GM18909 (cell line): ENCODE measurements around the gene GABBR2.

Experiments
- ATAC-seq: cut with Tn5 transposase; IDR thresholded peaks from one replicate; pipeline ENCODE4 v1.9.1; 2021; ENCODE audit warnings: mild to moderate bottlenecking; ENCODE audit not compliant: unreplicated experiment, poor library complexity

Gene GABBR2

GRCh38 chr9:98367923-98368322 lies 340.8 kb downstream of the GABBR2 start:
- ATAC-seq: no peak

GRCh38 chr9:98367371-98367900 lies 341.3 kb downstream of the GABBR2 start:
- no peak for ATAC-seq

- no peak for ATAC-seq
These were observed 343.0 kb downstream of the GABBR2 start for GRCh38 chr9:98365781-98366180.

- ATAC-seq: no peak
These were observed 343.5 kb downstream of the GABBR2 start for GRCh38 chr9:98365227-98365669.

GRCh38 chr9:98364086-98364485 lies 344.6 kb downstream of the GABBR2 start:
- ATAC-seq: no peak

GRCh38 chr9:98363644-98364043 lies 345.1 kb downstream of the GABBR2 start:
- no peak for ATAC-seq

GRCh38 chr9:98362624-98363252 lies 346.0 kb downstream of the GABBR2 start:
- no peak for ATAC-seq

- no peak for ATAC-seq
These were observed 347.1 kb downstream of the GABBR2 start for GRCh38 chr9:98361645-98362044.

- ATAC-seq: no peak
These were observed 348.5 kb downstream of the GABBR2 start for GRCh38 chr9:98360176-98360708.

GRCh38 chr9:98359569-98359968 lies 349.2 kb downstream of the GABBR2 start:
- no peak for ATAC-seq

- no peak for ATAC-seq
These were observed 350.7 kb downstream of the GABBR2 start for GRCh38 chr9:98357921-98358535.

GRCh38 chr9:98356953-98357690 lies 351.6 kb downstream of the GABBR2 start:
- no peak for ATAC-seq

- no peak for ATAC-seq
These were observed 352.4 kb downstream of the GABBR2 start for GRCh38 chr9:98356326-98356725.

- ATAC-seq: no peak
These were observed 357.4 kb downstream of the GABBR2 start for GRCh38 chr9:98351370-98351769.

- ATAC-seq: no peak
These were observed 361.1 kb downstream of the GABBR2 start for GRCh38 chr9:98347642-98348041.

- no peak for ATAC-seq
These were observed 363.7 kb downstream of the GABBR2 start for GRCh38 chr9:98345011-98345410.

- no peak for ATAC-seq
These were observed 364.2 kb downstream of the GABBR2 start for GRCh38 chr9:98344581-98344980.

GRCh38 chr9:98342820-98343210 lies 365.9 kb downstream of the GABBR2 start:
- ATAC-seq: no peak

- ATAC-seq: no peak
These were observed 366.5 kb downstream of the GABBR2 start for GRCh38 chr9:98342098-98342819.
